Left hindlimb (tissue), 1 donor: ENCODE measurements around the gene FBLN1.
A peak's percentile ranks its signal among the peaks of the same experiment; 100 is the strongest.

Source experiments
- DNase-seq: peaks from one replicate; pipeline ENCODE4 v3.0.0-alpha.2; 2018

FBLN1 gene

GRCh38 chr22:45504373-45505341 lies 2.0 kb downstream of the FBLN1 start:
- peak; percentile 80 for DNase-seq

GRCh38 chr22:45505991-45506747 lies 3.5 kb downstream of the FBLN1 start:
- DNase-seq = no peak

GRCh38 chr22:45506816-45507360 lies 4.2 kb downstream of the FBLN1 start:
- DNase-seq = no peak

GRCh38 chr22:45507798-45508197 lies 5.1 kb downstream of the FBLN1 start:
- no peak for DNase-seq

- no peak for DNase-seq
Measured at GRCh38 chr22:45508814-45509213, 6.1 kb downstream of the FBLN1 start.

- DNase-seq = no peak
Measured at GRCh38 chr22:45510376-45511232, 7.9 kb downstream of the FBLN1 start.

- DNase-seq = peak; percentile 86
Measured at GRCh38 chr22:45511847-45512261, 9.2 kb downstream of the FBLN1 start.

GRCh38 chr22:45512363-45512762 lies 9.7 kb downstream of the FBLN1 start:
- no peak for DNase-seq

GRCh38 chr22:45515676-45516075 lies 13.0 kb downstream of the FBLN1 start:
- DNase-seq = no peak

- DNase-seq = no peak
Measured at GRCh38 chr22:45516163-45516562, 13.5 kb downstream of the FBLN1 start.

GRCh38 chr22:45516923-45517675 lies 14.4 kb downstream of the FBLN1 start:
- no peak for DNase-seq

GRCh38 chr22:45518136-45518535 lies 15.5 kb downstream of the FBLN1 start:
- DNase-seq = no peak

- no peak for DNase-seq
Measured at GRCh38 chr22:45518580-45518991, 15.9 kb downstream of the FBLN1 start.

- DNase-seq = no peak
Measured at GRCh38 chr22:45521178-45521577, 18.5 kb downstream of the FBLN1 start.

- DNase-seq = no peak
Measured at GRCh38 chr22:45522462-45522861, 19.8 kb downstream of the FBLN1 start.

GRCh38 chr22:45524157-45524556 lies 21.5 kb downstream of the FBLN1 start:
- DNase-seq = no peak

- no peak for DNase-seq
Measured at GRCh38 chr22:45524966-45525365, 22.3 kb downstream of the FBLN1 start.

- no peak for DNase-seq
Measured at GRCh38 chr22:45525480-45525879, 22.8 kb downstream of the FBLN1 start.

- DNase-seq = peak; percentile 55
Measured at GRCh38 chr22:45526281-45526680, 23.6 kb downstream of the FBLN1 start.

- peak; percentile 60 for DNase-seq
Measured at GRCh38 chr22:45526768-45527360, 24.2 kb downstream of the FBLN1 start.

GRCh38 chr22:45527456-45527855 lies 24.8 kb downstream of the FBLN1 start:
- no peak for DNase-seq
